Measurements from ENCODE around the gene DBT.
"Not testable (repeated sequence)": the region's sequence is repeated elsewhere in the genome, so short reads cannot be mapped to it uniquely, and the experiment has no call there.

DBT gene

GRCh38 chr1:100249537-100250257 lies at the start of gene DBT:
Gene DBT (minus strand): TSS chr1:100249834. CDS start chr1:100249820, 14 bp downstream.
- peak; percentile 97 for DNase-seq (ENCODE audit: low spot score)

GRCh38 chr1:100298512-100298911 lies 48.9 kb upstream of the DBT start:
- no peak for DNase-seq (ENCODE audit: low spot score)

GRCh38 chr1:100296997-100297396 lies 47.4 kb upstream of the DBT start:
- not testable (repeated sequence) for DNase-seq (ENCODE audit: low spot score)

- DNase-seq (ENCODE audit: low spot score): no peak
Observed at GRCh38 chr1:100296140-100296539, 46.5 kb upstream of the DBT start.

GRCh38 chr1:100292711-100293110 lies 43.1 kb upstream of the DBT start:
- DNase-seq (ENCODE audit: low spot score): no peak

- no peak for DNase-seq (ENCODE audit: low spot score)
Observed at GRCh38 chr1:100290291-100290690, 40.7 kb upstream of the DBT start.

- no peak for DNase-seq (ENCODE audit: low spot score)
Observed at GRCh38 chr1:100287162-100287561, 37.5 kb upstream of the DBT start.

GRCh38 chr1:100284591-100284990 lies 35.0 kb upstream of the DBT start:
- DNase-seq (ENCODE audit: low spot score): no peak

GRCh38 chr1:100279954-100280682 lies 30.5 kb upstream of the DBT start:
- no peak for DNase-seq (ENCODE audit: low spot score)

- DNase-seq (ENCODE audit: low spot score): no peak
Observed at GRCh38 chr1:100279358-100279923, 29.8 kb upstream of the DBT start.

- DNase-seq (ENCODE audit: low spot score): peak; percentile 63
Observed at GRCh38 chr1:100277866-100278265, 28.2 kb upstream of the DBT start.

GRCh38 chr1:100268202-100268601 lies 18.6 kb upstream of the DBT start:
- DNase-seq (ENCODE audit: low spot score): no peak

GRCh38 chr1:100267284-100267683 lies 17.6 kb upstream of the DBT start:
- DNase-seq (ENCODE audit: low spot score): peak; percentile 47

- DNase-seq (ENCODE audit: low spot score): peak; percentile 25
Observed at GRCh38 chr1:100266741-100267140, 17.1 kb upstream of the DBT start.

GRCh38 chr1:100265931-100266740 lies 16.5 kb upstream of the DBT start, which contains the start of gene RTCA:
Gene RTCA (plus strand): TSS chr1:100266216. CDS start chr1:100266376, 160 bp downstream.
- DNase-seq (ENCODE audit: low spot score): peak; percentile 98

GRCh38 chr1:100265562-100265930 lies 15.9 kb upstream of the DBT start:
- DNase-seq (ENCODE audit: low spot score): no peak

GRCh38 chr1:100264081-100264480 lies 14.4 kb upstream of the DBT start:
- not testable (repeated sequence) for DNase-seq (ENCODE audit: low spot score)

- no peak for DNase-seq (ENCODE audit: low spot score)
Observed at GRCh38 chr1:100261686-100262085, 12.1 kb upstream of the DBT start.

GRCh38 chr1:100258427-100258826 lies 8.8 kb upstream of the DBT start:
- DNase-seq (ENCODE audit: low spot score): not testable (repeated sequence)

- DNase-seq (ENCODE audit: low spot score): not testable (repeated sequence)
Observed at GRCh38 chr1:100256273-100256672, 6.6 kb upstream of the DBT start.

GRCh38 chr1:100253552-100253951 lies 3.9 kb upstream of the DBT start:
- no peak for DNase-seq (ENCODE audit: low spot score)

GRCh38 chr1:100252901-100253300 lies 3.3 kb upstream of the DBT start:
- DNase-seq (ENCODE audit: low spot score): no peak
